GM12891 (cell line): Measurements from ENCODE around the gene HEMK1.

ENCODE experiments used
- PAX5 ChIP-seq: IDR thresholded peaks from 2 replicates; pipeline ENCODE4 v1.6.1; 2011; ENCODE audit warnings: low read length, moderate library complexity, mild to moderate bottlenecking; ENCODE audit not compliant: insufficient read depth, severe bottlenecking
- POLR2A ChIP-seq: IDR thresholded peaks from 2 replicates; pipeline ENCODE4 v1.6.1; 2011; ENCODE audit warnings: low read depth, low read length, control low read depth
- POLR2AphosphoS5 ChIP-seq: IDR thresholded peaks from 2 replicates; pipeline ENCODE4 v1.6.1; 2011; ENCODE audit warnings: low read depth, low read length, control low read depth
- POU2F2 ChIP-seq: IDR thresholded peaks from 2 replicates; pipeline ENCODE4 v1.6.1; 2011; ENCODE audit warnings: low read depth, mild to moderate bottlenecking, control low read depth, low read length, moderate library complexity
- SPI1 ChIP-seq: IDR thresholded peaks from 2 replicates; pipeline ENCODE4 v1.6.1; 2011; ENCODE audit warnings: low read depth, low read length, control low read depth
- TAF1 ChIP-seq: IDR thresholded peaks from 2 replicates; pipeline ENCODE4 v1.6.1; 2011; ENCODE audit warnings: low read depth, low read length, control low read depth

DNA sequence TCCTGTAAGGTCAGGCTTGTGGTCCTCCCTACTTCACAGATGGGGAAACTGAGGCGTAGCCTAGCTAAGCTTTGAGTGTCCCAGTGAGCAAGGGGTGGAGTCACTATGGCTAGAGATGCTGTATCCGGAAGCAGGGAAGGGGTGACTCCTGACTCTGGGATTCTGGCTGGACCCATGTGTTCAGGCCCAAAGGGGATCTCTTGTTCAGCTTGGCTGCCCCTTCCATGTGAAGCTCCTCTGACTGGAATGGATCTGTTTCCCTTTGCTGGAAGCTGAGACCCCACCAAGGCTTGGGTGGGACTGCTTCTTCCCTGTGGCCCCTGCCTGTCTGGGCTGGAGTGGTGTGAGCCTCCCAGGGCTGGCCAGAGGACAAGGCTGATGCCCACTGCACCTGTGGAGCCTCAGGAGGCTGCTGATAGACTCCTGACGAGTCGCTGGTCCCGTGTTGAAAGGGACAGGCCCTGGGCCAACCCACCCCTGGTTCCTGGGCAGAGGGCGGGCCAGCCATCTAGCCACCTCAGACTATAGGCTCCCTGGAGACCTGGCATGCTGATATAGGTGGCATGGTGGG, 48.7 kb downstream of the HEMK1 start:
- TF ChIP-seq TAF1 (no peak), POLR2A (no peak), POLR2AphosphoS5 (no peak), POU2F2 (no peak), SPI1 (no peak), PAX5 (no peak)
